IMR-90 (cell line): ENCODE measurements around the gene TTC3. TPM values are rescaled to one million over a fixed set of nuclear protein-coding genes. Genes with fewer than 3 reads are reported as not detected.
A peak's percentile ranks its signal among the peaks of the same experiment; 100 is the strongest.

ENCODE experiments used
- ATAC-seq: fragments of 200-7000 bp; cut with Tn5 transposase; 2 replicates; pipeline ENCODE4 v1.9.1; 2020; ENCODE audit warnings: low read depth, mild to moderate bottlenecking, moderate library complexity
- BruUV-seq: library from RNA; stranded (reverse); fragments of 400-500 nt; replicated peaks from 2 replicates; lab custom pipeline; 2021; lab: Mats Ljungman, UMichigan
- CTCF ChIA-PET: fragments of 300-600 bp; formaldehyde crosslinking; extraction: SDS; loops from one replicate; lab custom pipeline; 2021; ENCODE audit warnings: antibody characterized with exemption; lab: Yijun Ruan, JAX
- POLR2A ChIA-PET: fragments of 300-600 bp; sonication (Branson Sonifier 250); formaldehyde crosslinking; loops from one replicate; lab custom pipeline; 2022; ENCODE audit warnings: antibody characterized with exemption; ENCODE audit not compliant: unreplicated experiment; lab: Charles Lee
- DNase-seq: peaks from one replicate; pipeline ENCODE4 v3.0.0; 2013
- H2AFZ ChIP-seq: replicated peaks from 2 replicates; pipeline ENCODE3; 2013; ENCODE audit warnings: low read length, mild to moderate bottlenecking; ENCODE audit not compliant: poor library complexity
- H2AK5ac ChIP-seq: 2 replicates; pipeline ENCODE4 v1.6.1; 2013; ENCODE audit warnings: low read depth, low read length, inconsistent platforms
- H2AK9ac ChIP-seq: replicated peaks from 2 replicates; pipeline ENCODE3; 2013; ENCODE audit warnings: mild to moderate bottlenecking, low read depth, low read length, moderate library complexity; ENCODE audit not compliant: poor library complexity
- H2BK120ac ChIP-seq: 2 replicates; pipeline ENCODE4 v1.6.1; 2013; ENCODE audit warnings: low read depth, low read length, inconsistent platforms
- H2BK15ac ChIP-seq: 3 replicates; pipeline ENCODE4 v1.6.1; 2013; ENCODE audit warnings: low read depth, low read length, inconsistent platforms
- H2BK20ac ChIP-seq: 2 replicates; pipeline ENCODE4 v1.6.1; 2013; ENCODE audit warnings: low read depth, mild to moderate bottlenecking, inconsistent platforms, low read length, moderate library complexity
- H2BK5ac ChIP-seq: 2 replicates; pipeline ENCODE4 v1.6.1; 2013; ENCODE audit warnings: mild to moderate bottlenecking, low read depth, low read length, inconsistent platforms; ENCODE audit not compliant: poor library complexity, severe bottlenecking
- H3K14ac ChIP-seq: replicated peaks from 2 replicates; pipeline ENCODE4 v1.6.1; 2013; ENCODE audit warnings: low read depth, low read length, inconsistent platforms
- H3K18ac ChIP-seq: 2 replicates; pipeline ENCODE4 v1.6.1; 2013; ENCODE audit warnings: low read depth, low read length, control low read depth
- H3K23ac ChIP-seq: 2 replicates; pipeline ENCODE4 v1.6.1; 2013; ENCODE audit warnings: low read depth, low read length, inconsistent platforms
- H3K27ac ChIP-seq: 2 replicates; pipeline ENCODE4 v1.5.1; 2013; ENCODE audit warnings: mild to moderate bottlenecking, control low read depth, low read length; ENCODE audit not compliant: insufficient read depth
- H3K27me3 ChIP-seq: 2 replicates; pipeline ENCODE4 v1.6.1; 2013; ENCODE audit warnings: low read length; ENCODE audit not compliant: control insufficient read depth, insufficient read depth
- H3K36me3 ChIP-seq: 2 replicates; pipeline ENCODE4 v1.6.1; 2013; ENCODE audit warnings: low read length, mixed read lengths; ENCODE audit not compliant: control insufficient read depth, insufficient read depth
- H3K4ac ChIP-seq: 2 replicates; pipeline ENCODE4 v1.6.1; 2013; ENCODE audit warnings: low read depth, low read length, inconsistent platforms
- H3K4me1 ChIP-seq: 2 replicates; pipeline ENCODE4 v1.6.1; 2013; ENCODE audit warnings: low read length, mixed read lengths; ENCODE audit not compliant: control insufficient read depth, insufficient read depth
- H3K4me2 ChIP-seq: 2 replicates; pipeline ENCODE4 v1.6.1; 2013; ENCODE audit warnings: low read depth, mild to moderate bottlenecking, control low read depth, low read length, moderate library complexity
- H3K4me3 ChIP-seq: 2 replicates; pipeline ENCODE4 v1.5.1; 2013; ENCODE audit warnings: low read depth, mild to moderate bottlenecking, control low read depth, low read length, moderate library complexity; ENCODE audit not compliant: insufficient read depth
- H3K56ac ChIP-seq: 2 replicates; pipeline ENCODE4 v1.6.1; 2013; ENCODE audit warnings: low read length, inconsistent platforms; ENCODE audit not compliant: insufficient read depth; ENCODE audit errors: extremely low read depth
- H3K79me1 ChIP-seq, 2 experiments: 2 replicates each; pipeline ENCODE4 v1.6.1; 2013; ENCODE audit warnings: low read length in 2 of 2, inconsistent platforms in 1 of 2, low read depth in 1 of 2
- H3K9ac ChIP-seq: 2 replicates; pipeline ENCODE4 v1.6.1; 2013; ENCODE audit warnings: low read depth, low read length, control low read depth
- H3K9me1 ChIP-seq: 2 replicates; pipeline ENCODE4 v1.6.1; 2013; ENCODE audit warnings: low read length, inconsistent platforms; ENCODE audit not compliant: insufficient read depth
- H3K9me3 ChIP-seq: 2 replicates; pipeline ENCODE4 v1.6.1; 2013; ENCODE audit warnings: low read length; ENCODE audit not compliant: control insufficient read depth, insufficient read depth
- H4K20me1 ChIP-seq: 2 replicates; pipeline ENCODE4 v1.6.1; 2013; ENCODE audit warnings: low read length, inconsistent platforms; ENCODE audit not compliant: insufficient read depth
- H4K5ac ChIP-seq: 2 replicates; pipeline ENCODE4 v1.6.1; 2013; ENCODE audit warnings: mild to moderate bottlenecking, low read depth, low read length, control low read depth
- H4K8ac ChIP-seq, 2 experiments: 2 replicates each; pipeline ENCODE4 v1.6.1; 2013; ENCODE audit warnings: low read depth in 2 of 2, low read length in 2 of 2, control low read depth in 1 of 2, inconsistent platforms in 1 of 2
- H4K91ac ChIP-seq: 2 replicates; pipeline ENCODE4 v1.6.1; 2013; ENCODE audit warnings: low read depth, low read length, inconsistent platforms; ENCODE audit not compliant: insufficient read depth
- BHLHE40 ChIP-seq: fragments of 150-350 bp; IDR thresholded peaks from 2 replicates; pipeline ENCODE4 v1.6.1; 2016; ENCODE audit warnings: mild to moderate bottlenecking, low read depth, low read length
- CHD1 ChIP-seq: IDR thresholded peaks from 2 replicates; pipeline ENCODE4 v1.6.1; 2012; ENCODE audit warnings: low read depth, low read length, improper control_type of control experiment
- MAFK ChIP-seq: IDR thresholded peaks from 2 replicates; pipeline ENCODE4 v1.6.1; 2012; ENCODE audit warnings: low read depth, low read length, improper control_type of control experiment
- POLR2A ChIP-seq: IDR thresholded peaks from 2 replicates; pipeline ENCODE4 v1.6.1; 2012; ENCODE audit warnings: mild to moderate bottlenecking, low read depth, low read length
- RCOR1 ChIP-seq: IDR thresholded peaks from 2 replicates; pipeline ENCODE4 v1.6.1; 2012; ENCODE audit warnings: mild to moderate bottlenecking, low read length, improper control_type of control experiment; ENCODE audit not compliant: insufficient replicate concordance
- WGBS, 2 experiments: methylation state at CpG; one replicate each; pipeline versions ENCODE4 v1.1.5 to v1.1.7; 2013; ENCODE audit warnings: missing lambda C conversion rate in 2 of 2; ENCODE audit not compliant: insufficient read length in 1 of 2; ENCODE audit errors: extremely low coverage in 2 of 2; 5-methylcytosine and 5-hydroxymethylcytosine counted together
- dilution Hi-C: fragments of 300-500 bp; cut with HindIII; formaldehyde crosslinking; loops from one replicate; pipeline ENCODE4 v1.14.3; 2018; ENCODE audit warnings: low sequenced_read_pairs; ENCODE audit not compliant: unreplicated experiment
- in situ Hi-C: fragments of 300-500 bp; cut with MboI; formaldehyde crosslinking; loops from 3 replicates; pipeline ENCODE4 v1.14.3; 2019; ENCODE audit warnings: low sequenced_read_pairs, inconsistent platforms, mixed read lengths
- intact Hi-C: fragments of 100-400 bp; cut with micrococcal nuclease; formaldehyde crosslinking; loops from 2 replicates; pipeline ENCODE4 v1.10.0; 2022
- polyA plus RNA-seq, 3 experiments: library from polyadenylated mRNA; depleted of rRNA; stranded (reverse); fragments of >200 nt; gene quantifications; 2 replicates each; pipeline ENCODE4 v1.2.3, GENCODE V29; 2012; ENCODE audit warnings: low replicate concordance in 1 of 3
- total RNA-seq: library from RNA; depleted of rRNA; stranded (reverse); fragments of >200 nt; gene quantifications from 2 replicates; pipeline ENCODE4 v1.2.3, GENCODE V29; 2012
- TF ChIP-seq, protein P1 (sequence below): fragments of 150-350 bp; IDR thresholded peaks from 2 replicates; pipeline ENCODE4 v1.6.1; 2016; ENCODE audit warnings: low read depth, mild to moderate bottlenecking, low read length, moderate library complexity, borderline replicate concordance
- TF ChIP-seq, protein P2 (sequence below): conservative IDR thresholded peaks from 2 replicates; pipeline ENCODE4 v1.5.1; 2012; ENCODE audit warnings: mild to moderate bottlenecking, low read depth, low read length, improper control_type of control experiment

TTC3 gene
- total and polyA plus RNA-seq, 2 of the 4 experiments (the other 2 are of a cell fraction): 96.7 to 293 TPM

DNA sequence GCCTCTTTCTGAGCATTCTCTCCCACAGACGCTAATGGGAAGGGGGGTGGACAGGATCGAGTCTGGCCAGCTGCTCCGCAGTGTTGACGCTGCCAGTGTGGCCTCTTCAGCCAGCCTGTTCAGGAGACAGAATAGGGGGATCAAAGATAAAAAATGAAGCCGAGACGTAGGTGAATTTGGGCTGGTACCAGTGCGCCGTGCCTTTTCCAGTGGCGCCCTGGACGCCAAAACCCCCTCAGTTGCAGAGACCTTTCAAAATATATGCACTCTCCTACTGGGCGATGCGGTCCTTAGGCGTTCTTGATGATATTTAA, 1.1 kb downstream of the TTC3 start:
- in situ Hi-C loops (no loop called here), dilution Hi-C loops (no loop called here), intact Hi-C loops (no loop called here)
- peak overlapping the region; percentile 84; the same call in 1 of the 2 replicates for H4K91ac ChIP-seq
- peaks cover 51% of the 10 kb centered on the region for H4K20me1 ChIP-seq
- peak overlapping the region; percentile 95 for H2AFZ ChIP-seq
- peaks cover 13% of the 10 kb centered on the region; the same call in 1 of the 2 replicates for H3K9me1 ChIP-seq
- H2AK5ac ChIP-seq: peak overlapping the region; percentile 82
- H3K18ac ChIP-seq: no peak overlapping the region
- H3K14ac ChIP-seq: peak overlapping the region; percentile 59
- peaks cover 9% of the 10 kb centered on the region for H3K4me1 ChIP-seq
- H3K27ac ChIP-seq: peak overlapping the region; percentile 91
- ChIA-PET POLR2A (no interaction called here), CTCF (no interaction called here)
- H3K4me2 ChIP-seq: peak overlapping the region; percentile 95
- 0 out of 2 replicates have a peak overlapping the region, but pooled peaks have one; percentile 28 for H3K56ac ChIP-seq
- no TSS peak for BruUV-seq
- WGBS, 2 experiments: no CpG with 5 or more reads among the region's 13 CpGs
- ATAC-seq: no peak
- H2BK120ac ChIP-seq: no peak overlapping the region
- H3K4ac ChIP-seq: peak overlapping the region; percentile 93
- H3K79me1 ChIP-seq: peaks cover 11 to 54% of the 10 kb centered on the region in 2 experiments
- H4K8ac ChIP-seq: peak overlapping the region in 1 of 2 experiments; percentile 76; a peak in 1 of 4 replicates
- TF ChIP-seq POLR2A: no peak
- TF ChIP-seq, protein P1, sequence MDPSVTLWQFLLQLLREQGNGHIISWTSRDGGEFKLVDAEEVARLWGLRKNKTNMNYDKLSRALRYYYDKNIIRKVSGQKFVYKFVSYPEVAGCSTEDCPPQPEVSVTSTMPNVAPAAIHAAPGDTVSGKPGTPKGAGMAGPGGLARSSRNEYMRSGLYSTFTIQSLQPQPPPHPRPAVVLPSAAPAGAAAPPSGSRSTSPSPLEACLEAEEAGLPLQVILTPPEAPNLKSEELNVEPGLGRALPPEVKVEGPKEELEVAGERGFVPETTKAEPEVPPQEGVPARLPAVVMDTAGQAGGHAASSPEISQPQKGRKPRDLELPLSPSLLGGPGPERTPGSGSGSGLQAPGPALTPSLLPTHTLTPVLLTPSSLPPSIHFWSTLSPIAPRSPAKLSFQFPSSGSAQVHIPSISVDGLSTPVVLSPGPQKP: no peak
- no peak for TF ChIP-seq CHD1
- TF ChIP-seq, protein P2, sequence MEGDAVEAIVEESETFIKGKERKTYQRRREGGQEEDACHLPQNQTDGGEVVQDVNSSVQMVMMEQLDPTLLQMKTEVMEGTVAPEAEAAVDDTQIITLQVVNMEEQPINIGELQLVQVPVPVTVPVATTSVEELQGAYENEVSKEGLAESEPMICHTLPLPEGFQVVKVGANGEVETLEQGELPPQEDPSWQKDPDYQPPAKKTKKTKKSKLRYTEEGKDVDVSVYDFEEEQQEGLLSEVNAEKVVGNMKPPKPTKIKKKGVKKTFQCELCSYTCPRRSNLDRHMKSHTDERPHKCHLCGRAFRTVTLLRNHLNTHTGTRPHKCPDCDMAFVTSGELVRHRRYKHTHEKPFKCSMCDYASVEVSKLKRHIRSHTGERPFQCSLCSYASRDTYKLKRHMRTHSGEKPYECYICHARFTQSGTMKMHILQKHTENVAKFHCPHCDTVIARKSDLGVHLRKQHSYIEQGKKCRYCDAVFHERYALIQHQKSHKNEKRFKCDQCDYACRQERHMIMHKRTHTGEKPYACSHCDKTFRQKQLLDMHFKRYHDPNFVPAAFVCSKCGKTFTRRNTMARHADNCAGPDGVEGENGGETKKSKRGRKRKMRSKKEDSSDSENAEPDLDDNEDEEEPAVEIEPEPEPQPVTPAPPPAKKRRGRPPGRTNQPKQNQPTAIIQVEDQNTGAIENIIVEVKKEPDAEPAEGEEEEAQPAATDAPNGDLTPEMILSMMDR: no peak
- TF ChIP-seq MAFK: no peak
- TF ChIP-seq BHLHE40: no peak
- TF ChIP-seq RCOR1: no peak
- H2AK9ac ChIP-seq: peak overlapping the region; percentile 99
- no peaks in the 10 kb centered on the region for H3K9me3 ChIP-seq
- peak overlapping the region; percentile 41; the same call in 1 of the 2 replicates for H4K5ac ChIP-seq
- no peak overlapping the region for H2BK20ac ChIP-seq
- peak overlapping the region; percentile 72 for H3K23ac ChIP-seq
- H2BK15ac ChIP-seq: no peak overlapping the region
- H3K9ac ChIP-seq: peak overlapping the region; percentile 93
- no peaks in the 10 kb centered on the region for H3K27me3 ChIP-seq
- peak overlapping the region; percentile 92 for H2BK5ac ChIP-seq
- no peak for DNase-seq
- H3K36me3 ChIP-seq: no peaks in the 10 kb centered on the region
- peak overlapping the region; percentile 92 for H3K4me3 ChIP-seq
